ENCODE results near the gene PRF1.
"Not testable (repeated sequence)": the region's sequence is repeated elsewhere in the genome, so short reads cannot be mapped to it uniquely, and the experiment has no call there.

The PRF1 gene

GRCh38 chr10:70602665-70603448 lies at the start of gene PRF1:
PRF1 (minus strand) TSS chr10:70602741; CDS start chr10:70600902, 1,839 bp downstream.
- DNase-seq, result no peak

DNA sequence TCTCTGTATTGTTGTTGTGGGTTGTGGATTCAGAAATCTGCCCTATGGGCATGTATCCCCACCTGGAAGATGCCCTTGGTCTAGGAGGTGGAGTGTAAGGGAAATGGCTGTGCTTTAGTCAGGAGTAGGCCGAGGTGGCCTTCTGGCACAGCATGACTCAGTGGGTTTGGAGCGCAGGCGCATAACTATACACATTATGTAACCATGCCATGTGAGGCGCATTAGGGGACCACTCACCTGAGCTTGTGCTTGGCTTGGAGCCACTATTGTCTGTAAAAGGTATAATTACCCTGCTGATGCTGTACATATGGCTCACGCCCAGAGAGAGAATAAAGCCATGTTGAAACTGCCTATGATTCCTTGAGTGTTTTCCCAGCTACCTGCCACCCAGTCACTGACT lies 49.1 kb upstream of the PRF1 start:
- no peak for DNase-seq

DNA sequence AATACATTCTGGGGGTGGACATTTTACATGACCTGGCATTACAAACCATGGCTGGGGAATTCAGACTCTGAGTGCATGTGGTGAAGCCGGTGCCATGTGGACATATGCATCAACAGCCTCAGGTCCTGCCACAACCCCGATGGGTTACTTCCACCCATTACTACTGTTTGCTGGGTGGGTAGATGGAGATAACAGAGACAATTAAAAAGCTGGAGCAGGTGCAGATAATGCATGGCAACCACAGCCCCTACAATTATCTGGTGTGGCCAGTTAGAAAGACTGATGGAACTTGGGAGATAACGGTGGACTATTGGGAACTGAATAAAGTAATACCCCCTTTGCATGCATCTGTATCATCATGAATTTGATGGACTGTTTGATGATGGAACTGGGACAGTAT lies 48.2 kb upstream of the PRF1 start:
- DNase-seq, result no peak

DNA sequence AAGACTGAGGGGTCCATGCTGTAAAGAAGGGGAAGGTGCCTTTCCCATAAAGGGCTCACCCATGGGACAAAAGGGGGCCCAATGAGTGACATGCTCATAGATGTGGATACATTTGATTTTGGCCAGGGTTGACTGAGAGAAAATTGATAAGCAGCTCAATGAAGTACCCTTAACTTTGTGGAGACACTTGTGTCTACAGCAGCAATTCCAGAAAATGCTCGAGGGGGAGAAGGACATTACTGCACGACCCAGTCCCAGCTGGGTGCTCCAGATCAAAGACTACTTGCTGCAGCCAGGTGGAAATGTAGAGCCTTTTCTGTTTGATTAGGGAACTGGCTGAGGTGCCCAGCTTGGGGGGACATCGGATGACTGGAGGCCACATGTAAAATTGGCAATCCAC lies 47.6 kb upstream of the PRF1 start:
- no peak for DNase-seq

DNA sequence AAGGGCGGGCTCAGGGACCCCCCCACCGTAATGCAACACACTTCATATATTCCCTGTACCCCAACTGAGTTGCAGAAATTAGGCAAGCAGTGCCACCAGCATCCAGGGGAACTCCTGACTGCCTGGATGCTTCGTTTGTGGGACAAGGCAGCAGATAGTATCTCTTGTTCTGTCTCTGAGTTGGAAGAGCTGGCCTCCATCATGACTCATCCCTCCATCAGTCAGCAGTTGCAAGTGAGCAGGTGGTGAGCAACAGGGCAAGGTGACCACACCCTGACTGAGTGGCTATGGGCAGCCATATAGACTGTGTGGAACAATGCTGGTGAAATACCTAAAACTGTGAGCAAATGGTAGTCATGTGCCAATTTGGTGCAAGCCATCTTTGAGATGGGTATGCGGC lies 47.0 kb upstream of the PRF1 start:
- DNase-seq, result no peak

- no peak for DNase-seq
These were observed 45.9 kb upstream of the PRF1 start for GRCh38 chr10:70648427-70648826.

GRCh38 chr10:70647086-70647485 lies 44.5 kb upstream of the PRF1 start:
- DNase-seq, result no peak

DNA sequence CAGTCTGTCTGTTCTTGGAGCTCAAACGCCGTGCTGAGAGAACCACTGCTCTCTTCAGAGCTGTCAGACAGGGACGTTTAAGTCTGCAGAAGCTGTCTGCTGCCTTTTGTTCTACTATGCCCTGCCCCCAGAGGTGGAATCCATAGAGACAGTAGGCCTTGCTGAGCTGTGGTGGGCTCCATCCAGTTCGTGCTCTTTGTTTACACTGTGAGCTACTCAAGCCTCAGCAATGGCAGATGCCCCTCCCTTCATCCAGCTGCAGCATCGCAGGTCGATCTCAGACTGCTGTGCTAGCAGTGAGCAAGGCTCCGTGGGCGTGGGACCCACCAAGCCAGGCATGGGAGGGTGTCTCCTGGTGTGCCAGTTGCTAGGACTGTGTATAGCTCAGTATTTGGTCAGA lies 42.4 kb upstream of the PRF1 start:
- DNase-seq, result not testable (repeated sequence)

- DNase-seq, result not testable (repeated sequence)
These were observed 40.7 kb upstream of the PRF1 start for GRCh38 chr10:70643272-70643671.

GRCh38 chr10:70639640-70640383 lies 37.3 kb upstream of the PRF1 start:
- not testable (repeated sequence) for DNase-seq

DNA sequence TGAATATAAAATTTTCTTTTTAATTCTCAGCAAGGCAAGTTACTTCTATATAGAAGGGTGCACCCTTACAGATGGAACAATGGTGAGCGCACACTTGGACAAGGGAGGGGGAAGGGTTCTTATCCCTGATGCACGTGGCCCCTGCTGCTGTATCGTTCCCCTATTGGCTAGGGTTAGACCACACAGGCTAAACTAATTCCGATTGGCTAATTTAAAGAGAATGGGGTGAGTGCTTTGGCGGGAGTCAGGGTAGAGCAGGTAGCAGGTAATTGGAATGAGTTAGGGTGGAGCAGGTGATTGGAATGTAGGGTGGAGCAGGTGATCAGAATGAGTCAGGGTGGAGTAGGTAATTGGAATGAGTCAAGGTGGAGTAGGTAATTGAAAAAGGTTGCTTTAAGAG lies 32.0 kb upstream of the PRF1 start:
- not testable (repeated sequence) for DNase-seq

DNA sequence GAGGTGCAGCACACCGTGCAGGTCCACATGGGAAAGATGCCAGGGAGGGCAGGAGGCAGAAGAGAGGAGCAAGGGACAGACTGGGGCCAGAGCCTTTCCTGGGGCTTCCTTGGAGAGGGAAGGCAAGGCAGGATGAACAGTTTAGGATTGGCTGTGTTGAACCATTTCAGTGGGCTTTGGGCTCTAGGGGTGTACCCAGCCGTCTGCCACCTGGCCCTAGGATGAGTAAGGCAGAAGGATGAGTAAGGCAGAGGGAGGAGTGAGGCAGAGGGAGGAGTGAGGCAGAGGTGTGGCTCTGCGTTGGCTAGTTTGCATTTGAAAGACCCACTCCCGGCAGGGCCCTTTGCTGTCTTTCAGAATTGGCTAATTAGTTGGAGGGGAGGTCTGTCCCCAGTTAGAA lies 31.5 kb upstream of the PRF1 start:
- DNase-seq, result no peak

- not testable (repeated sequence) for DNase-seq
These were observed 29.2 kb upstream of the PRF1 start for GRCh38 chr10:70631735-70632134.

DNA sequence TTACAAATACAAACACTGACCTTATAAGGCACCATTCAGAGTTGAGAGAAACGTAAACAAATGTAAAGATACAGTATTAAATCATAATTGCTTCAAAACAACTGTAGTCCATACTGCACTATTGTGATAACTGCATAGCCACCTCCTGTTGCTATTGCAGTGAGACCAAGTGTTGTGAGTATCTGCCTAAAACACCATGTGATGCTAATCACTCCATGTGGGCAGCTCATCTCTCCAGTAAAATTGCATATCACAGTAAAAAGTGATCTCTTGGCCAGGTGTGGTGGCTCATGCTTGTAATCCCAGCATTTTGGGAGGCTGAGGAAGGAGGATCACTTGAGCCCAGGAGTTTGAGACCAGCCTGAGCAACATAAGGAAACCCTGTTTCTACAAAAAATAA lies 26.8 kb upstream of the PRF1 start:
- no peak for DNase-seq

GRCh38 chr10:70626056-70626455 lies 23.5 kb upstream of the PRF1 start:
- no peak for DNase-seq

DNA sequence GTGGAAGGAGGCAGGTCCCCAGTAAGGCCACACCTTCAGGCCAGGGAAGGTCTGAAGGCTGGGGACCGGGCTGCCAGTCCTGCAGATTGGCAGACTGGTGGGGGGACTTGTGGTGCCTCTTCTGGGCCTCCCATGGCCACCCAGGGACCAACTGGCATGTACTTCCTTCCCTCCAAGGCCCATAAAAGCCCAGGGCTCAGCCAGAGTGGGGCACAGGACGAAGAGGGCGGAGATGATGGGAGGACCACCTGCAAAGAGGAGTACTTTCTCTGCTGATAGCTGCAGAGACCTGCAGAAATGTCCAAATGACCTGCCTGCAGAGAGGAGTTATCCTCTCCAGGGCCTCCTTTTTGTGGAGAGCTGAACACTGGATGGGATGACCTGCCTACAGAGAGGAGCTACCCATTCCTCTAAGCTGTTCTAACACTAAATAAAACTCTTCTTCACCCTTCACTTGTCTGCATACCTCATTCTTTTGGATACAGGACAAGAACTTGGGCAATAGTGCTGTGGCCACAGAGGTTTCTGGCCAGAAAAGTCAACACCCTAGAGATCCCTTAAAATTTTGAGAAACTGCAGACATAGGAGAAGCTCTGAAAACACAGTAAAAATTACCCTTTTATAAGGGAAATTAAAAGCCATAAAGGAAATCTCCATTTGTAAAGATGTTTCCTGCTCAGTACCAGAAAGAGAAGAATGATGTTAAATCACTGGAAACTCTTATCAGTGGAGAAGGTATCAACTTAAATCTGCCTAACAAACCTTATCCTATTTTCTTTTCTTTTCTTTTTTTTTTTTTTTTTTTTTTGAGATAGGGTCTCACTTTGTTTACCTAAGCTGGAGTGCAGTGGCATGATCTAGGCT lies 20.7 kb upstream of the PRF1 start:
- no peak for DNase-seq

- no peak for DNase-seq
These were observed 20.0 kb upstream of the PRF1 start for GRCh38 chr10:70622541-70622940.

DNA sequence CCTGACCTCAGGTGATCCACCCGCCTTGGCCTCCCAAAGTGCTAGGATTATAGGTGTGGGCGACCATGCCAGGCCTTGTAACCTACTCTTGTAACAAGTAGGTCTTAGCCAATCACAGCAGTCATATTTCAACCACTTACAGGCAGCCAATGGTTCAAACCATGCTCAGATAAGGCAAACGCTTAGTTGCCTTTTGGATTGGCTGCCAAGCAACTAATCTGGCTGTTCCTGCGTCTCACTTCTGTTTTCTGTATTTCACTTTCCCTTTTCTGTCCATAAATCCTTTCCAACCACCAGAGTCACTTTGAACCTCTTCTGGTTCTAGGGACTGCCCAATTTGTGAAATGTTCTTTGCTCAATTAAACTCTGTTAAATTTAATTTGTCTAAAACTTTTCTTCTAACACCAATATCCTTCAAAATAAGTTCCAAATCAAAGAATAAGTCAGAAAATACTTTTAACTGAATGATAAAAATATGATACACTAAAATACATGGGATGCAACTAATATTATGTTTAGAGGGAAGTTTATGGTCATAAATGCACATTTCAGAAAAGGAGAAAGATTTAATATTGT lies 19.1 kb upstream of the PRF1 start:
- peak; percentile 72 for DNase-seq

GRCh38 chr10:70620020-70620289 lies 17.4 kb upstream of the PRF1 start:
- DNase-seq, result no peak

DNA sequence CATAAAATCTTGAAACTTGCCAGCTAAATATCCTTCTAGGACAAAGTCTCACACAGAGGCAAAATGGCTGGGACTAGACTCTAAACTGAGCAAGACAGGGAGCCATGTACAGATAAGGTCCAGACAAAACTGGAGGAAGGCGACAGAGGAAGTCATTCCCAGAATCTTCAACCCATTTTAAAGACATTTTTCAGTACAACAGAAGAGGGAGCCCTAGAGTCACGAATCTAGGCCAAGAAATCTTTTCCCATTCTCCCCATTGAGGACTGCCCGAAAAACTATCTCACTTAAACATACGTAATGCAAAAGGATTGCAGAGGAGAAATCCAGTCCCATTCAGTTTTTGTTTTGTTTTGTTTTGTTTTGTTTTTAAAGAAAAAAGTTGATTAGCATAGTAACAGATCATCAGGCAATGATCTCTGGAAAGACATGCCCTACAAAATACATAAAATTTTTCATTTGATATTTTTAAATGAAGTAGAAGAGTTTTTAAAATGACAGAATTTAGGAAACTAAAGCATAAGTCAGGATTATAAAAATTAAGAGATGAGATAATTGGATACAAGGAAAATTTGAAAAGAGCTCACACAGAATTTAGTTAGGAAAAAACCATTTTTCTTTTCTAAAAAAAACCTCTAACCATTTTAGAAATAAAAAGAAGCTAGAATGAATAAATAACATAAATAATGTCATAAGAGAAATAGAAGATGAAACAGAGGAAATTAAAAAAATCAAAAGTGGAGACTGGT lies 16.9 kb upstream of the PRF1 start:
- peak; percentile 4 to 64 for DNase-seq

- no peak for DNase-seq
These were observed 16.1 kb upstream of the PRF1 start for GRCh38 chr10:70618663-70619062.

DNA sequence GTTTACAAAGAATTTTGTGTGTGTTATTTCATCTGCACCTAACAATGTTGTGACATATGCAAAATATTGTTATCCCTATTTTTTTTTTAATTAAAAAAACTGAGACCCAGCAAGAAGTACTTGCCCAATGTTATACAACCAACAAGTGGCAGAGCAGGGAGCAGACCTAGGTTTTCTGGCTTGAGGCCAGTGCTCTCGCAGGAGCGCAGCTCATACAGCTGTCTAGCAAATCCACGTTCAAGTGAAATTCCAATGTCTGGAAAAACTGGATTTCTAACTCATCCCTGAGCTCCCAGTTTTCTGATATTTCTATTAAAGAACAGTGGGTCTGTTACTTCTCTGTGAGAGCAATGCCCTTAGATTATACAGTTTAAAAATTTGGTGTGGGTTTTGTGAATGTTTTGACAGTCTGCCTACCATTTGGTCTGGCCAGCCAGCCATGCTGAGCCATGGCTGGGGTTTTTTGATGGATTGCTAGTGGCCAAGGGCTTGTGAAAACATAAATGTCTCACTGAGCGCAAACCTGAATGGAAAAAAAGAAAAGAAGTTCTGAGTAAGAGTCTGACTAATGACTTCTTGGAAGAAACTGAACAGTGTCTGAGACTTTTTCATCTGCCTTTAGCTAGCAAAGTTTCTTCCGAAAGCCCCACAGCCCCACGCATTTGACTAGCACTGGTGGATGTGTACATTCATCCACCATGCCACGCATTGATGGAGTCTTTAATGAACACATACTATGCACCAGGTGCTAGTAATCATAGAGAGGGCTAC lies 15.4 kb upstream of the PRF1 start:
- no peak for DNase-seq
